KMS-11 (cell line): Measurements from ENCODE around the gene ENPP4.
"Not testable (repeated sequence)": the region's sequence is repeated elsewhere in the genome, so short reads cannot be mapped to it uniquely, and the experiment has no call there.

Source experiments
- H2AFZ ChIP-seq: fragments of 200-600 bp; sonication (generic); 2 replicates; pipeline ENCODE4 v1.6.1; 2016; ENCODE audit warnings: antibody characterized with exemption, mixed run types, low read depth
- H3K27ac ChIP-seq: fragments of 200-600 bp; sonication (generic); 2 replicates; pipeline ENCODE4 v1.6.1; 2016; ENCODE audit warnings: mild to moderate bottlenecking, mixed run types
- H3K27me3 ChIP-seq: fragments of 200-600 bp; sonication (generic); 2 replicates; pipeline ENCODE4 v1.6.1; 2017; ENCODE audit warnings: mild to moderate bottlenecking, low read depth, mixed run types, moderate library complexity; ENCODE audit not compliant: insufficient read depth
- H3K36me3 ChIP-seq: fragments of 200-600 bp; sonication (generic); 2 replicates; pipeline ENCODE4 v1.6.1; 2017; ENCODE audit warnings: mild to moderate bottlenecking, mixed run types; ENCODE audit not compliant: insufficient read depth
- H3K4me1 ChIP-seq: fragments of 200-600 bp; sonication (generic); 2 replicates; pipeline ENCODE4 v1.6.1; 2016; ENCODE audit warnings: mild to moderate bottlenecking, low read depth, mixed run types; ENCODE audit not compliant: poor library complexity, severe bottlenecking
- H3K4me2 ChIP-seq: fragments of 200-600 bp; sonication (generic); 2 replicates; pipeline ENCODE4 v1.7.0; 2016; ENCODE audit warnings: mild to moderate bottlenecking, mixed run types
- H3K4me3 ChIP-seq: fragments of 200-600 bp; sonication (generic); IDR thresholded peaks from 2 replicates; pipeline ENCODE4 v1.6.1; 2017; ENCODE audit warnings: low read depth, low read length, mixed read lengths; ENCODE audit not compliant: insufficient read depth
- H3K79me2 ChIP-seq: fragments of 200-600 bp; sonication (generic); 2 replicates; pipeline ENCODE4 v1.6.1; 2016; ENCODE audit warnings: low read depth, mixed run types; ENCODE audit not compliant: insufficient read depth
- H3K9ac ChIP-seq: fragments of 200-600 bp; sonication (generic); 2 replicates; pipeline ENCODE4 v1.6.1; 2016; ENCODE audit warnings: mild to moderate bottlenecking, mixed run types
- H4K20me1 ChIP-seq: fragments of 200-600 bp; sonication (generic); 2 replicates; pipeline ENCODE4 v1.6.1; 2016; ENCODE audit warnings: mild to moderate bottlenecking, mixed run types; ENCODE audit not compliant: insufficient read depth
- CTCF ChIP-seq: fragments of 200-600 bp; sonication (generic); conservative IDR thresholded peaks from 2 replicates; pipeline ENCODE4 v1.6.1; 2017; ENCODE audit warnings: low read depth, mild to moderate bottlenecking, antibody characterized with exemption, low read length, moderate library complexity, mixed read lengths

Gene ENPP4

GRCh38 chr6:46118836-46119235, 11.0 kb upstream of the ENPP4 start:
- Histone ChIP-seq H3K4me3 (no peak overlapping the region), H4K20me1 (no peaks in the 10 kb centered on the region), H3K27ac (no peak overlapping the region), H3K79me2 (no peaks in the 10 kb centered on the region), H3K4me1 (no peaks in the 10 kb centered on the region), H2AFZ (no peak overlapping the region), H3K4me2 (no peak overlapping the region), H3K9ac (no peak overlapping the region), H3K27me3 (no peaks in the 10 kb centered on the region), H3K36me3 (no peaks in the 10 kb centered on the region)
- TF ChIP-seq CTCF: no peak

DNA sequence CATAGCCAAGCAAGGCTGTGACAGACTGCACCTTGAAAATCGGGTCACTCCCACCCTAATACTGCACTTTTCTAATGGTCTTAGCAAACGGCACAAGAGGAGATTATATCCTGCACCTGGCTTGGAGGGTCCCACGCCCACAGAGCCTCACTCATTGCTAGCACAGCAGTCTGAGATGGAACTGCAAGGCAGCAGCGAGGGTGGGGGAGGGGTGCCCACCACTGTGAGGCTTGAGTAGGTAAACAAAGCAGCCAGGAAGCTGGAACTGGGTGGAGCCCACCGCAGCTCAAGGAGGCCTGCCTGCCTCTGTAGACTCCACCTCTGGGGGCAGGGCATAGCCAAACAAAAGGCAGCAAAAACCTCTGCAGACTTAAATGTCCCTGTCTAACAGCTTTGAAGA, 10.1 kb upstream of the ENPP4 start:
- not testable (repeated sequence) for H3K4me1 ChIP-seq

DNA sequence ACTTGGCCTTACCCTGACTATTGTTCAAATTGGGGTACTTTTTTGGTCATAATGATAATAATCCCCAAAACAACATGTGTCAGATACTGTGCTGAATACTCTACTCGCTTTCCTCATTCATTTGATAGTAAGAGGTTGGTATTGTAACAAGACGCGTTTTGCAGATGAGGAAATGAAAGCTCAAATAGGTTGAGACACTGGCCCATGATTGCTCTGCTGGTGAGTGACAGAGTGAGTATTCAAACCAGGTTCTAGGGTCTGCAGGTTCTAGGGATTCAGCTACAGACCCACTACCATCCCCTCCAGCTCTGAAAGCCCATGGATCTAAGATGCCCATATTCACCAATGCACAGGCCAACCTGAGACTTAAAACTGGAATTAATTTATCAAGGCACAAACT, 1.3 kb upstream of the ENPP4 start:
- no peak for TF ChIP-seq CTCF
- Histone ChIP-seq H3K27ac (no peak overlapping the region), H3K4me2 (peak overlapping the region; percentile 67; the same call in 1 of the 2 replicates), H3K27me3 (no peaks in the 10 kb centered on the region), H3K9ac (no peak overlapping the region), H4K20me1 (no peaks in the 10 kb centered on the region), H3K4me1 (peaks cover 15% of the 10 kb centered on the region), H2AFZ (no peak overlapping the region), H3K36me3 (no peaks in the 10 kb centered on the region), H3K79me2 (no peaks in the 10 kb centered on the region; the same call in 1 of the 2 replicates), H3K4me3 (no peak overlapping the region)

More for the DNA sequence above, 10.1 kb upstream of the ENPP4 start:
- not testable (repeated sequence) for H2AFZ ChIP-seq, H4K20me1 ChIP-seq, H3K9ac ChIP-seq, H3K4me2 ChIP-seq, H3K36me3 ChIP-seq, H3K79me2 ChIP-seq, H3K27ac ChIP-seq, H3K4me3 ChIP-seq, H3K27me3 ChIP-seq

GRCh38 chr6:46129291-46129628, 529 bp upstream of the ENPP4 start:
- Histone ChIP-seq H3K4me2 (peak overlapping the region; percentile 67), H3K4me1 (peaks cover 15% of the 10 kb centered on the region), H3K36me3 (no peaks in the 10 kb centered on the region), H4K20me1 (no peaks in the 10 kb centered on the region), H3K4me3 (no peak overlapping the region), H3K79me2 (peaks cover 3% of the 10 kb centered on the region), H3K27me3 (no peaks in the 10 kb centered on the region), H3K27ac (no peak overlapping the region), H2AFZ (peak overlapping the region; percentile 99), H3K9ac (peak overlapping the region; percentile 16; the same call in 1 of the 2 replicates)
- no peak for TF ChIP-seq CTCF

DNA sequence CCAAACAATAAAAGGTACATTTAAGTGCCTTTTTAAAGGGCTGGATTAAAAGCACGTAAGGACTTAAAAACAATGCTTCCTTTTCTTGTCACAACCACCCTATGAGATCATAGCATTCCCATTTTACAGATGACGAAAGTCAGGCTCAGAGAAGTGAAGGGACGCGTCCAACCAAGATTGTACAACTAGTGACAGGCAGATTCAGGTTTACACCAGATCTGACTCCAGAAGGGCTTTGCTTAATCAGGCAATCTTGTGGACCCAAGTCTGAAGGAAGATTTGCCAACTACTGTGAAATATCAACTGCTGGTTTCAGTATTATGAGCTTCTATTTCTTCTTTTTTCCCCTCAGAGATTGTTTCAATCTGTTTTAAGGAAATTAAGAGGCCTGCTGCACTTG, 877 bp downstream of the ENPP4 start:
- Histone ChIP-seq H3K4me3 (no peak overlapping the region), H3K36me3 (no peaks in the 10 kb centered on the region), H3K4me1 (peaks cover 15% of the 10 kb centered on the region), H2AFZ (peak overlapping the region; percentile 99), H3K79me2 (peaks cover 11% of the 10 kb centered on the region), H3K4me2 (peak overlapping the region; percentile 97), H3K27me3 (no peaks in the 10 kb centered on the region), H3K9ac (peak overlapping the region; percentile 68; the same call in 1 of the 2 replicates), H3K27ac (no peak overlapping the region), H4K20me1 (no peaks in the 10 kb centered on the region)
- no peak for TF ChIP-seq CTCF

- Histone ChIP-seq H3K79me2 (peaks cover 11% of the 10 kb centered on the region), H3K4me1 (peaks cover 15% of the 10 kb centered on the region)
- H3K9ac ChIP-seq, H3K4me2 ChIP-seq, H4K20me1 ChIP-seq, H3K36me3 ChIP-seq, H2AFZ ChIP-seq, H3K27ac ChIP-seq, H3K4me3 ChIP-seq, H3K27me3 ChIP-seq: not testable (repeated sequence)
Observed at GRCh38 chr6:46131291-46131690, 1.5 kb downstream of the ENPP4 start.
